GM19099 (cell line): ENCODE data around the gene ARHGEF28.

Experiments
- POLR2A ChIP-seq: IDR thresholded peaks from 3 replicates; pipeline ENCODE4 v1.6.1; 2011; ENCODE audit warnings: low read depth; ENCODE audit not compliant: insufficient read length; ENCODE audit errors: extremely low read depth

Gene ARHGEF28

DNA sequence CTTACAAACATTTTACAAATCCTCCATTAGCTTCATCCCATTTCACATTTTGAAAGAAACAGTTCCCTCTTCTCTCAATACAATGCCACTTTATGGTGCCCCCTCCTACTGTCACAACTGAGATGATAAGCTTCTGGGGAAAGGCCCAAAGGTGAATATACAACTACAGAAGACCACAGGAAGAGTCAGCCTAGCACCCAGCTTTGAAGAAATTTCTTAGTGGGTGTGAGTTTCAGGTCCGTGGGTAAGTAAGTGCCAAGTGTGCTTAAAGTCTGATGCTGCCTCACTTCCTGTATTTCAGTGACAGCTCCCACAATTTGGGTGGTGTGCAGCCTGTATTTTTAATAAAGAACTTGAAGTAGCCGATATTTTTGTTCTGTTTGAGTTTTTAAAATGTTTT, 68.1 kb downstream of the ARHGEF28 start:
- TF ChIP-seq POLR2A: no peak

GRCh38 chr5:73698011-73698410, 72.0 kb downstream of the ARHGEF28 start:
- TF ChIP-seq POLR2A: no peak

GRCh38 chr5:73701566-73701965, 75.6 kb downstream of the ARHGEF28 start:
- no peak for TF ChIP-seq POLR2A

- no peak for TF ChIP-seq POLR2A
Observed at GRCh38 chr5:73702534-73702933, 76.5 kb downstream of the ARHGEF28 start.

GRCh38 chr5:73702951-73703350, 77.0 kb downstream of the ARHGEF28 start:
- TF ChIP-seq POLR2A: no peak

GRCh38 chr5:73705364-73705763, 79.4 kb downstream of the ARHGEF28 start:
- no peak for TF ChIP-seq POLR2A

- no peak for TF ChIP-seq POLR2A
Observed at GRCh38 chr5:73706963-73707362, 81.0 kb downstream of the ARHGEF28 start.

- no peak for TF ChIP-seq POLR2A
Observed at GRCh38 chr5:73709536-73710129, 83.6 kb downstream of the ARHGEF28 start.

DNA sequence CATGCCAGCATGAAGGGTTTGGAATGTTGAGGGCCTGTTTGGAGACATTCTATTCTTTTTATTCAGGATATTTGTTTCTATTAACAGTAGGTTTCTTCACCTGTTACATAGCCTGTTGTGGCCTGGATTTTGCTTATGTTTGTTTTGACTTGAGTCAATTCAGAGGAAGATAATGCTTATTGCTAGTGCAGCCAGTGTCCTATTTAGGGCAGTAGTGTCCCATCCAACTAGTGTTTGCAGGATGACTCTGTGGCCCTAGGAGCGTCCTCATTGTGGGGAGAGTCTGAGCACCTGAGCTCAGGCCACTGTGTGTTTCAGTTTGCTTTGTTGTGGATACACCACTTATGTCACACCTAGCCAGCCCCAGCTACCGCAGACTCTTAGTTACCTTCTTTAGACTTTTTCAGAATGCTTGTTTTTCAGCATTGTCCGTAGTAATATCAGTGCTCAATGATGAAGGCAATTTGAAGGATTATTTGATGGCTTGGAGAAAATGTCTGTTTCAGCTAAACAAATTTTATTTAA, 90.3 kb downstream of the ARHGEF28 start:
- no peak for TF ChIP-seq POLR2A

DNA sequence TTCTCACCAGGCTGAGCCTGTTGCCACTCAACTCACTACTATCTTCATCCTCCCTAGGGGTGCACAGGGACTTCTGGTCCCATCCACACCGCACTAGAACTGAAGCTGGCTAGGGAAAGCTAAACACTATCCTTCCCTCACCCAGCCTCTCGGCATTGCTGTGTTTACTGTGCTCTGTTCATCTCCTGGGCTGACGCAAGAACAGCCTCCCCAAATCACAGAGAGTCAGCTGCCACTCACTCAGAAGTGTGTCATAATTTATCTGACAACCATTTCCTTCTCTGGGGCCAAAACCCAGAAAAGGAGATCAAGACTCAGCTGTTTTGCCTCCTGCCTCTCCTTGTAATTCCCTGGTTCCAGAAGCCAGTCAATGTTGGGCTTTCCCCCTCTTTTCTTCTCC, 92.8 kb downstream of the ARHGEF28 start:
- no peak for TF ChIP-seq POLR2A

DNA sequence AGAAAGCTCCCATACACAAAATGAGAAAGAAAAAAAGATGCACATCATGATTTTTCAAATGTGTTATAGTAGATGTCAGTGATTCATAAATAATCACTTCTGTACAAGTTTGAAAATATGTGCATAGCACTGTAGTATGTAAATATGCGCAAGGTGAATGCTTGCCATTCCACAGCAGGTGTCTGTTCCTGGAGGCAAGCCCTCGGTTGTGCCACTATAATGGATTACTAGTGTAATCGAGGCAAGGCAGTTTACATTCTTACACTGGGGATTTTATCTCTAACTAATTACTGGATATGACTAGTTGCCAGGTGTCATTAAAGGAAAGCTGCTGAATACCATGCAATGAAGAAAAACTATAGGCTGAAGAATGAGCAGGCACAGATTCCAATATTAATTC, 93.6 kb downstream of the ARHGEF28 start:
- no peak for TF ChIP-seq POLR2A

- TF ChIP-seq POLR2A: no peak
Observed at GRCh38 chr5:73722231-73722630, 96.2 kb downstream of the ARHGEF28 start.

DNA sequence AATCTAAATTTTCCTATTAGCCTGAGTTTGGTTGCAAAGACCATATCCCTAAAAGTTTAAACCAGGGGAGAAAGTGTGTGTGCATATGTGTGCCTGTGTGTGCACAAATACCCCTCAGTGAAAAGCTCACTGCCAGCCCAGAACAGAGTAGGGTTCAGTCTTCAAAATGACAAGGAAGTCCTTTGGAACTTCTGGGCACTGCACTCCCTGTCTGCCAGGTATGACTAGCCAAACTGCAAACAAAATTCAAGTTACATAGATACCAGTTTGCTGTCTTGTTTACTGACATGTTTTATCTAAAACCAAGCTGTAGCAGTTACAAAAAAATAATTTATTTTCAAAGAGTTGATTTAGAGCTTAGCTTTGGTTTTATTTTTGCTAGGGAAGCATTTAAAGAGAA, 100.1 kb downstream of the ARHGEF28 start:
- no peak for TF ChIP-seq POLR2A

DNA sequence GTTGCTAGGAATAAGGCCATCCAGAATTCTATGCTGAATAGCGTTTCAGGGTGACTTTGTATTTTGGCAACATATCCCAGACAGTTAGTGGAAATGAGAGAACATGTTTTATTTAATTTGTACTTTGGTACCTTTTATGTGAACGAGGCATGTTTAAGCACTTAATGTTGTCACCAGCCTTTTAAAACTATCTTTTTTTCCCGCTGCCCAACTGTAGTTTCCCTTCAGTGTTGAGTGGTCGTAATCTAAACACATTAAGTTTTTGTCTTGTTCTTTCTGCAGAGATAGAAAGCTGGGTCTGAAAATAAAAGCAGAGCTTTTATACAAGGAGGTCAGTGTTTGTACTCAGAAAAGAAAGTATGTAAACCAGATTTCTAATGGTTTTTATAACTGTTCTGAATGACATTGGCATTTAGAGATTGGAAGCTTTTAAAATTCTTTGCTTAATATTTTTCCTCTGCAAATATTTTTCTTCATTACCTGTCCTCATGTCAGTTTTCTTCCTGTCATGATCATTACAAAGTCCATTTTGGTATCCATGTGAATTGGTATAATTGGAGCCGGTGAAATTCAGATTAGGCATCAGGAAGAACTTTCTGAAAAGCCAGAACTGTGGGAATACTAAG, 100.7 kb downstream of the ARHGEF28 start:
- no peak for TF ChIP-seq POLR2A

- TF ChIP-seq POLR2A: no peak
Observed at GRCh38 chr5:73727470-73727869, 101.5 kb downstream of the ARHGEF28 start.

DNA sequence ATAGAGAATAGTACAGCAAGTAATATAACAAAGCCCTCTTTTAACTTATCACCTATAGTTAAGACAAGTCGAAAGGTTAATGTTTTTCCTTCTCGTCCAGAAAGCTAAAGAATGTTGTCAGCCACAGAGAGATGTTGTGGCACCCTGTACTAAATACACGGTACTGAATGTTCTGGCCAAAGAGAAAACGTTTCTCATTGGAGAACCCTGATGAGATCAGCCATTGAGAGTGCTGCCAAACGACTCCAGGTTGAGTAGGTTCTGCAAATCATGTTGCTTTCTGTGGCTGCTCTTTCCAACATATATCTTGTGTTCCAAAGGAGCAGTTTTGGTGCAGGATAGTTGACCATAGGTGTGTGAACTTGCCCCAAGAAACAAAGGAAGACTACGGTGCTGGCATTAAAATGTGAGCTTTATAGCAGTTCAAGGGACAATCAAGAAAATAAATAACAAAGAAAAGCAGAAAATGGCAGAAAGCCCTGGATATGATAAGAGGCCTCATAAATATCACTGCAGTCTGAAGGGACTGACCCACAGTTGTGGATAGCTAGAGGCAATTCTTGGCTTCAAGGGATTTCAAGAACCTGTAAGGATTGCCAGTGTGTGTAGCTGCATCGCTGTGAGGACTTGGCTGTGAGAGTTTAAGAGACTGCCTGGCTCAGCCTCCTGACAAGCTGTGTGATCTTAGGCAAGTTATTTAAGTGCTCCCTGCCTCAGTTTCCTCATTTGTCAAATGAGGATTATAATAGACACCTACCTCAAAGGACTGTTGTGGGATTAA, 102.7 kb downstream of the ARHGEF28 start:
- no peak for TF ChIP-seq POLR2A
